ENCODE results near the gene EXOC1. TPM values are rescaled to one million over a fixed set of nuclear protein-coding genes. Genes with fewer than 3 reads are reported as not detected.

The EXOC1 gene
- total RNA-seq, 1 experiment from 2014 or later = 17.6 TPM

- ATAC-seq (no peak), DNase-seq (ENCODE audit: low read depth, low spot score) (no peak)
- ChIA-PET POLR2A (no interaction called here), RAD21 (ENCODE audit: low non-redundant PET in 1 of 2, low total read pairs in 2 of 2, uncharacterized antibody in 2 of 2, unreplicated experiment in 2 of 2) (no interaction called here), CTCF (no interaction called here)
- no TSS peak for BruUV-seq (replicated peaks)
- no peaks in the 10 kb centered on the region for H3K9me3 ChIP-seq (ENCODE audit: control insufficient read depth in 1 of 2, insufficient read depth in 1 of 2, low read depth in 1 of 2, low read length in 2 of 2)
- no peaks in the 10 kb centered on the region for H3K79me2 ChIP-seq (ENCODE audit: insufficient read depth, low read length)
- H3K36me3 ChIP-seq (ENCODE audit: control insufficient read depth in 1 of 2, insufficient read depth in 2 of 2, low read length in 2 of 2) = no peaks in the 10 kb centered on the region
- no peak overlapping the region for H3K27ac ChIP-seq (ENCODE audit: low read depth, low read length)
- no peak overlapping the region for H2AFZ ChIP-seq (ENCODE audit: low read depth, low read length, poor library complexity, severe bottlenecking)
- no peaks in the 10 kb centered on the region for H4K20me1 ChIP-seq (ENCODE audit: insufficient read depth)
- no peak overlapping the region for H3K9ac ChIP-seq (ENCODE audit: low read length)
- no peaks in the 10 kb centered on the region for H3K9me2 ChIP-seq (ENCODE audit: insufficient read depth)
- TF ChIP-seq, protein P1, sequence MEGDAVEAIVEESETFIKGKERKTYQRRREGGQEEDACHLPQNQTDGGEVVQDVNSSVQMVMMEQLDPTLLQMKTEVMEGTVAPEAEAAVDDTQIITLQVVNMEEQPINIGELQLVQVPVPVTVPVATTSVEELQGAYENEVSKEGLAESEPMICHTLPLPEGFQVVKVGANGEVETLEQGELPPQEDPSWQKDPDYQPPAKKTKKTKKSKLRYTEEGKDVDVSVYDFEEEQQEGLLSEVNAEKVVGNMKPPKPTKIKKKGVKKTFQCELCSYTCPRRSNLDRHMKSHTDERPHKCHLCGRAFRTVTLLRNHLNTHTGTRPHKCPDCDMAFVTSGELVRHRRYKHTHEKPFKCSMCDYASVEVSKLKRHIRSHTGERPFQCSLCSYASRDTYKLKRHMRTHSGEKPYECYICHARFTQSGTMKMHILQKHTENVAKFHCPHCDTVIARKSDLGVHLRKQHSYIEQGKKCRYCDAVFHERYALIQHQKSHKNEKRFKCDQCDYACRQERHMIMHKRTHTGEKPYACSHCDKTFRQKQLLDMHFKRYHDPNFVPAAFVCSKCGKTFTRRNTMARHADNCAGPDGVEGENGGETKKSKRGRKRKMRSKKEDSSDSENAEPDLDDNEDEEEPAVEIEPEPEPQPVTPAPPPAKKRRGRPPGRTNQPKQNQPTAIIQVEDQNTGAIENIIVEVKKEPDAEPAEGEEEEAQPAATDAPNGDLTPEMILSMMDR (IDR thresholded peaks at IDR 0.05 in 2 of 3, conservative IDR thresholded peaks at IDR 0.05 in 1 of 3; ENCODE audit: borderline replicate concordance in 1 of 3, insufficient read depth in 1 of 3, low read depth in 2 of 3, low read length in 2 of 3) = no peak
- TF ChIP-seq ZFX (IDR thresholded peaks at IDR 0.05) (no peak), POLR2A (IDR thresholded peaks at IDR 0.05; ENCODE audit: borderline replicate concordance, extremely low read depth, insufficient read depth, insufficient read length) (no peak), EZH2 (IDR thresholded peaks at IDR 0.05) (no peak), RAD21 (IDR thresholded peaks at IDR 0.05; ENCODE audit: low read depth) (no peak), ZNF274 (IDR thresholded peaks at IDR 0.05; ENCODE audit: low read depth, low read length) (no peak)
- H3K27me3 ChIP-seq (ENCODE audit: insufficient read depth, low read length) = no peaks in the 10 kb centered on the region
- no peaks in the 10 kb centered on the region for H3K4me1 ChIP-seq (ENCODE audit: control insufficient read depth in 1 of 2, insufficient read depth in 2 of 2, low read length in 2 of 2)
- intact Hi-C loops (cut with micrococcal nuclease) = loop anchor here (5.0 kb wide), 1 partner anchor 499 kb away; no protein-coding TSS in a partner anchor
- no peak overlapping the region for H3K4me3 ChIP-seq (replicated peaks in 1 of 2; ENCODE audit: low read depth in 1 of 2, low read length in 2 of 2)
- H3K4me2 ChIP-seq (ENCODE audit: low read length) = no peak overlapping the region
Observed at GRCh38 chr4:55808632-55809031, 44.8 kb upstream of the EXOC1 start.

DNA sequence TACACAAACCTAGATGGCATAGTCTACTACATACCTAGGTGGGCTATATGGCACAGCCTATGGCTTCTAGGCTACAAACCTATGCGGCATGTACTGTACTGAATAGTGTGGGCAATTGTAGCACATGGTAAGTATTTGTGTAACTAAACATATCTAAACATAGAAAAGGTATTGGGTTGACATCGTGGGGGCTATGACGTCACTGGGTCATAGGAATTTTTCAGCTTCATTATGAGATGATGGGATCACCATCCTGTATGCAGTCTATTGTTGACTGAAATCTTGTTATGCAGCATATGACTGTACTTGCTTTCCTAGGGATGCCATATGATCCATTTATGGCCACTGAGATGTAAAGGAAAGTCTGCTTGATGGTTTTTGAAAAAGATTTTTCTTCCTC is 35.8 kb upstream of the EXOC1 start:
- no peak for ATAC-seq
- Histone ChIP-seq H3K9ac (ENCODE audit: low read length) (no peak overlapping the region), H3K79me2 (ENCODE audit: insufficient read depth, low read length) (no peaks in the 10 kb centered on the region), H3K9me2 (ENCODE audit: insufficient read depth) (0 out of 2 replicates have a peak, but pooled peaks cover 3% of the 10 kb centered on the region), H3K4me2 (ENCODE audit: low read length) (no peak overlapping the region), H3K4me3 (replicated peaks in 1 of 2; ENCODE audit: low read depth in 1 of 2, low read length in 2 of 2) (no peak overlapping the region), H3K36me3 (ENCODE audit: control insufficient read depth in 1 of 2, insufficient read depth in 2 of 2, low read length in 2 of 2) (no peaks in the 10 kb centered on the region), H3K4me1 (ENCODE audit: control insufficient read depth in 1 of 2, insufficient read depth in 2 of 2, low read length in 2 of 2) (no peaks in the 10 kb centered on the region), H2AFZ (ENCODE audit: low read depth, low read length, poor library complexity, severe bottlenecking) (no peak overlapping the region), H4K20me1 (ENCODE audit: insufficient read depth) (no peaks in the 10 kb centered on the region), H3K27ac (ENCODE audit: low read depth, low read length) (no peak overlapping the region), H3K9me3 (ENCODE audit: control insufficient read depth in 1 of 2, insufficient read depth in 1 of 2, low read depth in 1 of 2, low read length in 2 of 2) (no peaks in the 10 kb centered on the region), H3K27me3 (ENCODE audit: insufficient read depth, low read length) (no peaks in the 10 kb centered on the region)
- intact Hi-C loops (cut with micrococcal nuclease) = no loop called here
- DNase-seq (ENCODE audit: low read depth, low spot score) = no peak
- no TSS peak for BruUV-seq (replicated peaks)
- POLR2A ChIA-PET = no interaction called here
- RAD21 ChIA-PET (ENCODE audit: low non-redundant PET in 1 of 2, low total read pairs in 2 of 2, uncharacterized antibody in 2 of 2, unreplicated experiment in 2 of 2) = no interaction called here
- CTCF ChIA-PET = no interaction called here
- no peak for TF ChIP-seq FOSL1 (IDR thresholded peaks at IDR 0.05; ENCODE audit: low read depth)
- TF ChIP-seq YY1 (IDR thresholded peaks at IDR 0.05; ENCODE audit: extremely low read depth, insufficient replicate concordance, low read depth, low read length) = no peak
- TF ChIP-seq ZFX (IDR thresholded peaks at IDR 0.05) = no peak
- TF ChIP-seq EGR1 (IDR thresholded peaks at IDR 0.05; ENCODE audit: low read depth) = no peak
- no peak for TF ChIP-seq MAX (IDR thresholded peaks at IDR 0.05)
- no peak for TF ChIP-seq EZH2phosphoT487 (IDR thresholded peaks at IDR 0.05; ENCODE audit: borderline replicate concordance)
- no peak for TF ChIP-seq REST (IDR thresholded peaks at IDR 0.05; ENCODE audit: low read depth)
- TF ChIP-seq TCF7L2 (IDR thresholded peaks at IDR 0.05; ENCODE audit: borderline replicate concordance, extremely low read depth, insufficient read depth, insufficient read length) = no peak
- no peak for TF ChIP-seq SP1 (IDR thresholded peaks at IDR 0.05; ENCODE audit: low read depth)
- no peak for TF ChIP-seq POLR2AphosphoS5 (IDR thresholded peaks at IDR 0.05; ENCODE audit: low read depth, low read length)
- TF ChIP-seq EZH2 (IDR thresholded peaks at IDR 0.05) = no peak
